Measurements from ENCODE around the gene SLC12A5.

SLC12A5 gene

DNA sequence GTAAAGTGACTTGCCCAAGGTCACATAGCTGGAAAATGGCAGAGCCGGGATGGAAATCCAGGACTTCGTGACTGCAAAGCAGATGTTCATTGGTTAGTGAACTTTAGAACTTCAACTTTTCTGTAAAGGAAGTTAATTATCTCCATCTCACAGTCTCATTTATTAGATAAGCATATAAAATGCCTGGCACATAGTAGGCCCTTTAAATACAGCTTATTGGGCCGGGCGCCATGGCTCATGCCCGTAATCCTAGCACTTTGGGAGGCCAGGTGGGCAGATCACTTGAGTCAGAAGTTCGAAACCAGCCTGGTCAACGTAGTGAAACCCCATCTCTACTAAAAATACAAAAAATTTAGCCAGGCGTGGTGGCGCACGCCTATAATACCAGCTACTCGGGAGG, 22.1 kb upstream of the SLC12A5 start:
- no peak for DNase-seq

DNA sequence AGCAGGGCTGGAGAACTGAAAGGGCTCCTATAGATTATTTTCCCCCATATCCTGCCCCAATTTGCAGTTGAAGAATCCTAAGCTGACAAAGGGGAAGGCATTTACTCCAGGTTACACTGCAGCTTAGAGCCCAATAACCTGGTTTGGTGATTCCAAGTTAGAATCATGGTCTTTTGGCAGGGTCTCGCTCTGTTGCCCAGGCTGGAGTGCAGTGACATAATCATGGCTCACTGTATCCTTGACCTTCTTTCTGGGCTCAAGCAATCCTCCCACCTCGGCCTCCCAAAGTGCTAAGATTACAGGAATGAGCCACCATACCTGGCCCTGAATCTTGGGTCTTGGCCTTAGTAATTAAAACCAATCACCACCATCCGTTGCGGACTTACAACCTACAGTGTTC, 21.3 kb upstream of the SLC12A5 start:
- DNase-seq, result no peak

DNA sequence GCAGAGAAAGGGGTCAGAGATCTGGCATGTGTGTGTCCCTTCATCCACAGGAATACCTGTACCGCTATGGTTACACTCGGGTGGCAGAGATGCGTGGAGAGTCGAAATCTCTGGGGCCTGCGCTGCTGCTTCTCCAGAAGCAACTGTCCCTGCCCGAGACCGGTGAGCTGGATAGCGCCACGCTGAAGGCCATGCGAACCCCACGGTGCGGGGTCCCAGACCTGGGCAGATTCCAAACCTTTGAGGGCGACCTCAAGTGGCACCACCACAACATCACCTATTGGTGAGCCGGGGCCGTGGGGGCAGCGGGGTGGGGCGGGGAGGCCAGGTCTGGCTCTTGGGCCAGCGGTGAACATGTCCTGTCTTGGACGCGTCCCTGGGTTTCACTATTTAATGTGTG, 19.2 kb upstream of the SLC12A5 start:
- DNase-seq, result no peak

DNA sequence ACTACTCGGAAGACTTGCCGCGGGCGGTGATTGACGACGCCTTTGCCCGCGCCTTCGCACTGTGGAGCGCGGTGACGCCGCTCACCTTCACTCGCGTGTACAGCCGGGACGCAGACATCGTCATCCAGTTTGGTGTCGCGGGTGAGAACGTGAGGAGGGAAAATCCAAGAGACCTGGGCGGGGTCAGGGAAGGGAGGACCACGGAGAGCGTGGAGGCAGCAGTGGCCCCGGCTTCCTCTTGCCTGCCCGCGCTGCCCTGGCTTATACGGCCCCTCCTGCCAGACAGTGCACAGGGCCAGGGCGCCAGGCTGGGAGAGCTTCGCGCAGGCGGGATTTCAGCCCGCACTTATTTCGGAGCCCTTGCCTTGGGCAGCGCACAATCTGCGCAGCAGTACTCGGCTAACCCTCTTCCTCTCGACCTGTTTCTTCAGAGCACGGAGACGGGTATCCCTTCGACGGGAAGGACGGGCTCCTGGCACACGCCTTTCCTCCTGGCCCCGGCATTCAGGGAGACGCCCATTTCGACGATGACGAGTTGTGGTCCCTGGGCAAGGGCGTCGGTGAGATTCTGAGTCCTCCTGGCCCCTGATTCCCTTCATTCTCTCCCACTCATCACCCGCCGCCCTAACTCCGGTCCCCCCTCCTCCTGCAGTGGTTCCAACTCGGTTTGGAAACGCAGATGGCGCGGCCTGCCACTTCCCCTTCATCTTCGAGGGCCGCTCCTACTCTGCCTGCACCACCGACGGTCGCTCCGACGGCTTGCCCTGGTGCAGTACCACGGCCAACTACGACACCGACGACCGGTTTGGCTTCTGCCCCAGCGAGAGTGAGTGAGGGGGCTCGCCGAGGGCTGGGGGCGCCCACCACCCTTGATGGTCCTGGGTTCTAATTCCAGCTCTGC, 18.3 kb upstream of the SLC12A5 start:
- no peak for DNase-seq

DNA sequence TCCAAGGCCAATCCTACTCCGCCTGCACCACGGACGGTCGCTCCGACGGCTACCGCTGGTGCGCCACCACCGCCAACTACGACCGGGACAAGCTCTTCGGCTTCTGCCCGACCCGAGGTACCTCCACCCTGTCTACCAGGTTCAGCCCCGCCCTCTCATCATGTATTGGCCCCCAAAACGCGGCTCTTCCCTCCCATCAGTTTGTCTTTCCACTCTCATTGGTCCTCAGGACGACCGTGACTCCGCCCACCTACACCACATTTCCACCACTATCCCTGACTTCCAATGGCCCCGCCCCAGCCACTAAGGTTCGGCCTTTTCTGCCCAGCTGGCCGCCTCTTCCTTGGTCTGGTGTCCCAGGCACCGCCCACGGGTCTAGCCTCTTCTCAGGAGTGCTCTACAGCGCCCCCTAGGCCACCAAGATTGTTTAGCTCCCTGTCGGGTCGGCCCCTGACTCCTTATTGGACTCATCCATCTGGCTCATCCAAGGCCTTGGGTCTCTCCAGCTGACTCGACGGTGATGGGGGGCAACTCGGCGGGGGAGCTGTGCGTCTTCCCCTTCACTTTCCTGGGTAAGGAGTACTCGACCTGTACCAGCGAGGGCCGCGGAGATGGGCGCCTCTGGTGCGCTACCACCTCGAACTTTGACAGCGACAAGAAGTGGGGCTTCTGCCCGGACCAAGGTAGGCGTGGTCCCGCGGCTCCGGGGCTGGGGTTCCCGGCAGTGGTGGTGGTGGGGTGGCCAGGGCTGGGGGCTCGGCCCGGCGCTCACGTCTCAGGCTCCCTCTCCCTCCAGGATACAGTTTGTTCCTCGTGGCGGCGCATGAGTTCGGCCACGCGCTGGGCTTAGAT, 17.2 kb upstream of the SLC12A5 start:
- peak in 1 of 2 experiments; percentile 52 for DNase-seq

DNA sequence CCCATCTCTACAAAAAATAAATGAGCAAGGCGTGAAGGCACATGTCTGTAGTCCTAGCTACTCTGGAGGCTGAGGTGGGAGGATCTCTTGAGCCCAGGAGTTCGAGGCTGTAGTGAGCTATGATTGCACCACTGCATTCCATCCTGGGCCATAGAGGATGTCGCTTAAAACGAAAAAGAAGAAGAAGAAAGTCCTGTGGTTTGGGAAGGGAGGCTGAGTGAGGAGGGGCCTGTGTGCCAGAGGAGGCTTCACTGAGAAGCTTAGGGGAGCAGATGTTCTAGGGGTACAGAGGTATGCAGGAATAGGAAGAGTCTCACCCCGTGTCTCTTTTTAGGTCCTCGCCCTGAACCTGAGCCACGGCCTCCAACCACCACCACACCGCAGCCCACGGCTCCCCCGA, 16.1 kb upstream of the SLC12A5 start:
- no peak for DNase-seq

DNA sequence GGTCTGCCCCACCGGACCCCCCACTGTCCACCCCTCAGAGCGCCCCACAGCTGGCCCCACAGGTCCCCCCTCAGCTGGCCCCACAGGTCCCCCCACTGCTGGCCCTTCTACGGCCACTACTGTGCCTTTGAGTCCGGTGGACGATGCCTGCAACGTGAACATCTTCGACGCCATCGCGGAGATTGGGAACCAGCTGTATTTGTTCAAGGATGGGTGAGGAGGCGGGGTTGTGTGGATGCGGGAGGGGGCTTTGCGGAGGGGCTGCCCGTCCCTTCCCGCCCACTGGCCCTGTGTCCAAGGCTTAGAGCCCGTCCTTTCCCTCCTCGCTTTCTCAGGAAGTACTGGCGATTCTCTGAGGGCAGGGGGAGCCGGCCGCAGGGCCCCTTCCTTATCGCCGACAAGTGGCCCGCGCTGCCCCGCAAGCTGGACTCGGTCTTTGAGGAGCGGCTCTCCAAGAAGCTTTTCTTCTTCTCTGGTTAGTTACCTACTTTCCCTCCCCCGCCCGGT, 15.6 kb upstream of the SLC12A5 start:
- DNase-seq, result no peak

DNA sequence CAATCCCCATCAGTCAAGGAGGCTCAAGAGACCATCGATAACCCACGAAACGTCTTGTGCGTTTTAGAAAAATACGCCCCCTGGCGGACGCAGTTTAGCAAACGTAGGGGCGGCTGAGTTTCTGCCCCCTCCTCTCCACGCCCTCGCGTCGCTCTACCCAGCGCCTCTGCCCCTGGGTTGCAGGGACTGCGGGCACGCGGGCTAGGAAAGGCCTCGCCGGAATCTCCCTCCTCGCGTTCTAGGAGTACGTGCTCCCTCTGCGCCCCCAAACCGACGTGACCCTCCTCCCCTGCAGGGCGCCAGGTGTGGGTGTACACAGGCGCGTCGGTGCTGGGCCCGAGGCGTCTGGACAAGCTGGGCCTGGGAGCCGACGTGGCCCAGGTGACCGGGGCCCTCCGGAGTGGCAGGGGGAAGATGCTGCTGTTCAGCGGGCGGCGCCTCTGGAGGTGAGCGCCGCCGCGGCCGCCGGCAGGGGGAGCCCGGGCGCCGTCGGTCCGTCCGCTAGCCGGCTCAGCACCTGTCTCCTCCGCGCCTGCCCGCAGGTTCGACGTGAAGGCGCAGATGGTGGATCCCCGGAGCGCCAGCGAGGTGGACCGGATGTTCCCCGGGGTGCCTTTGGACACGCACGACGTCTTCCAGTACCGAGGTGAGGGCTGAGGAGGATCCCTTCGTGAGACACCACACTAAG, 15.0 kb upstream of the SLC12A5 start:
- DNase-seq, result peak; percentile 22 to 56

DNA sequence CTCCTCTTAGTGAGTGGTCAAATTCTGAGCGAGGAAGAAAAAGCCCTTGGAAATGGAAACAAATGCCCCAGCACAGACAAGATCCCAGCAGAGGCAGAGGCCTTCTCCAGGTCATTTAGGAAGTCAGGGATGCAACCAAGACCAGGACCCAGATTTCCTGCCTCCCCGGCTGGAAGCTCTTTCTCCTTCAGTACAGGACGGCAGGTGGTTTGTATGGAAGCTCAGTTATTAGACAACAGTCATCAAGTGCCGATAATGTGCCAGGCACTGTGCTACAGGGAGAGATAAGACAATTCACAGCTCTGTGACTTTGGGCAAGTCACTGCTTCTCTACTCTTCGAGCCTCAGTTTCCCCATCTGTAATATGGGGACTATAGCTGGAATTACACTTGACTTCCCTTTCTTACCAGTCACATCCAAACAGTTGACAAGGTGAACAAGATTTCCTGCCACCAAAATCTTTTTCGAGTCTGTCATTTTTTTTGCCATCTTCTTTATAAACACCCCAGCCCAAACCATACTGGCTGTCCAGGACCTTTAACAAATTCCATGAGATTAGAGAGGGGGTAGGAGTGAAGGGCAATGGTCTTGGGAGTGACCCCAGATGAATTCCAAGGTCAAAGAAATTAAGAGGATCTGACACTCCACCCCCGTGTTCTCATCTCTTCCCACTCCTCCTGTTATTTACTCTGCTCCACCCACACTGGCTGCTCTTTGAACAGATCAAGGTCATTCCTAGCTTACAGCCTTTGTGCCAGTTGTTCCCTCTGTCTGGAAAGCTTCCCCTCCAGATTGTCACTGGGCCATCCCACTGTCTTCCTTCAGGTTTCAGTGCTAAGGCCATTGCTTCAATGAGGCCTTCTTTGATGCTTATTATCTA, 14.3 kb upstream of the SLC12A5 start:
- DNase-seq, result no peak

DNA sequence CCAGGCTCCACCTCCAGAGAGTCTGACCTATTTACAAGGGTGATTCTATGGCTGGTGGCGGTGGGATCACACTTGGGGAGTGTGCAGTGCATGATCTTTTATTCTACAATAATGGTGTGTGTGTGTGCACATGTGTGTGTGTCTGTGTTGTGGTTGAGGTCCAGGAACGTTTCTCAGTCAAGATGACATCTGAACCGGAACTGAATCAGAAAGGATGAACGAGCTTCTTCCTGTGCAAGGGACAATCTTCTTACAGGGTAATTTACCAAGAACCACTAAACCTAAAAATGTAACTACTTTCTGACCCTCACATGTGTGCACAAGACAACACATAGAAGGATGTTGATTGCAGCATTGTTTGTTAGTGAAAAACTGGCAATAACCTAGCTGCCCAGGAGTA, 11.7 kb upstream of the SLC12A5 start:
- DNase-seq, result no peak

DNA sequence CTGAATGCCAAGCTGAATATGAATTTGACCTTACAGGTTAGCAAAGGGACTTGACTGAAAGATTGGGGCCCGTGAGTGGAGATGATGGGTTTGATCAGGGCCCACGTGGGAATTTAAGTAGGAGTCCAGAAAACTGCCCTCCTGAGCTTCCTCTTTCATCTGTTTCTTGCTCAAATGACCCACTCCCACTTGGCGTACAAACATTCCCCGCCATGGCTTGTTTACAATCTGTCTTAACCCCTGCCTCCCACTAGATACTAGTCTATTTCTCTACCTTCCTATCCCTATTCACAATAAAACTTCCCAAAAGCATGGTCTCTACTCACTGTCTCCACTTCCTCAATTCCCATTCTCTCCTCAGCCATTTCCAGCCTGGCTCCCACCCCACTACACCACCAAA, 10.9 kb upstream of the SLC12A5 start:
- no peak for DNase-seq

DNA sequence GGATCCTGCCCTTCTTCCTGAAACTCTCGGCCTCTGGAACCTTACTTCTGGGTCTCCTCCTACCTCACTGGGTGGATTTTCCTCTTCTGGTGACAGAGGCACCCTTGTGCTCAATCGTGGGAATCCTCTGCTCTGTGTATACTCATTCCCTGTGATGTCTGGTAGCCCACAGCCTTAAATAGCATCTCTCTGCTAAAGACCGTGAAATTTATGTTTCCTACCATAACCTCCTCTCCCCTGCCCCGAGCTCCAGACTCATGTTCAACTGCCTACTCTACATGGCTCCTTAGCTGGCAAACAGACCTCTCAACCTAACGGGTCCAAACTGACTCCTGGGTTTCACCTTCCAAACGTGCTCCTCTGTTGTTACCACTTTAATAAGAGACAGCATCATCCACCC, 10.4 kb upstream of the SLC12A5 start:
- DNase-seq, result no peak

DNA sequence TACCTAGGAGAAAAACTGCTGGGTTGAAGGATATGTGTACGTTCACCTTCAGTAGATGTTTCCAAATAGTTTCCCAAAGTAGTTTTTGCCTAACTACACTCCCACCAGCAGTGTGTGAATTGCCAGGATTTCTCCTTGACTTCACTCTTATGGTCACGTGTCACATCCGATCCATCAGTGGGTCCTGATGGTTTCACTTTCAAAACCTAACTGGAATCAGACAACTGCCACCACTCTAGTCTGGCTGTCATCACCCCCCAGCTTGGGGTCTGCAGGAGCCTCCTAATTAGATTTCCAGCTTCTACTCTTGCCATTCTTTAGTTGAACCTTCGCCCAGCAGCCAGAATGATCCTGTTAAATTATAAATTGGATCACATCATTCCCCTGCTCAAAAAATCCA, 8.5 kb upstream of the SLC12A5 start:
- DNase-seq, result no peak

DNA sequence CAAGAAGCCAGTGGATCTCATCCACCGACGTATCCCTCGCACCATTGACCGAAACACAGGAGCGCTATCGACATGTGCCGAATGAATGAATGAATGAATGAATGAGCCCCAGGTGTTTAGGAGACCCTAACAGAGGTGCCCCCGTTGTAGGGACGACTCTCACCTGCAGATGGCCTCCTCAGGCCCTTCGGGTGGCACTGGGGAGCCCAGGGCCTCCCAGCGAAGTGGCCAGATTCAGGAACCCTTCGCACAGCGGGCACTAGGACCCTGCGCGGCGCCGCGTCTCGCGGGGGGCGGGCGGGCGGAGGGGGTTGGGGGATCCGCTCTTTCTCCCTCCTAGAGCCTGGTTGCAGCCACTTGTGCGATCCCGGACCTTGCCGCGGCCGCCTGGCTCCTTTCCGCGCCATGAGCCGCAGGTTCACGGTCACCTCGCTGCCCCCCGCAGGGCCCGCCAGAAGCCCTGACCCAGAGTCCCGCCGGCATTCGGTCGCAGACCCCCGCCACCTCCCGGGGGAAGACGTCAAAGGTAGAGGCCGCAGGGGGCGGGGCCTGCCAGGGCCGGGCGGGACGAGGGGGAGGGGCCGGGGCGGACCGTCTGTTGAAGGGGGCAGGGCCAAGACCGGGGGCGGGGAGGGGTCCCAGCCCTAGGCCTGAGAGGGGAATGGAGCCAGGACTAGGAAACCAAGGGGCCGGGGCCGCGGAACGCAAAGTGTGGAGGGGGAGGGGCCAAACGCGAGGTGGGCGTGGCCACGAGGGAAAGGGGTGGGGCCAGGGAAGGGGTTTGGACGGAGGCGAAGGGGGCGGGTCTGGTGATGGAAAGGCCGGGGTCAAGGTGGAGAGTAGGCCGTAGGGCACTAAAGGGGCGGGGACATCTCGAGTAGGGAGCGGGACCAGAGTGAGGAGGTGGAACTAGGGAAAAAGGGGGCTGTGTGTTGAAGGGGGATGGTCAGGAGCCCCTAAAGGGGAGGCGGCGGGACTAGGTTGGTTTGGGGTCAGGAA, 7.4 kb upstream of the SLC12A5 start:
- peak; percentile 71 to 89 for DNase-seq

DNA sequence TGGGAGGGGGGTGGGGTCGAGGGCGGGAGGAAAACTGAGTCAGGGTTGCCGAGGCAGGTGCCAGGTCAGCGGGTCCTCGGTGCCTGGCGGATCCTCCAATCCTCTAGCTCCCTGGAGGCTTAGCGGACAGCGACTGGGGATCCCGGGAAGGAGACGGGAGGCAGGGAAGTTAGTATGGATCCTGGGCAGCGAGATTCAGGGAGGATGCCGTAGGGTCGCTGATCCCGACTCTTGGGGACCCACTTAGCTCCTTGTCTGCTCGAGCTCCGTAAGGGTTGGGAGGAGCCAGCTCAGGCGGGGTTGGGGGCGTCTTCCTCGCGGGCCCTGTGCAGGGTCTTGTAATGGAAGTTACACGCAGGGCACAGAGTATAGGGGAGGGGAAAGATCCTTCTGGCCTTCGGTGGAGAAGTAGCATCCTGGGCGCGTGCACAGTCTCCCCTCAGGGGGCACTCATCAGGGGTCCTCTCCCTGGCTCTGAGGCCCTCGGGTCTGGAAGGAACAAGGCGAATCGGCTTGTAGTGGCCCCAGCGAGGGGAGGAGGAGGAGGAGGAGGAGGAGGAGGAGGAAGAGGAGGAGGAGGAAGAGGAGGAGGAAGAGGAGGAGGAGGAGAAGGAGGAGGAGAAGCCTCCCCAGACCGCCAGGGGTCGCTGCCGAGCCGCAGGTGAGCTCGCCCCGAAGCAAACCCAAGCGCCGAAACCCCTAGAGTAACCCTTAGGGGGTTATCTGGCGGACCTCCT, 6.4 kb upstream of the SLC12A5 start:
- peak; percentile 26 to 71 for DNase-seq

DNA sequence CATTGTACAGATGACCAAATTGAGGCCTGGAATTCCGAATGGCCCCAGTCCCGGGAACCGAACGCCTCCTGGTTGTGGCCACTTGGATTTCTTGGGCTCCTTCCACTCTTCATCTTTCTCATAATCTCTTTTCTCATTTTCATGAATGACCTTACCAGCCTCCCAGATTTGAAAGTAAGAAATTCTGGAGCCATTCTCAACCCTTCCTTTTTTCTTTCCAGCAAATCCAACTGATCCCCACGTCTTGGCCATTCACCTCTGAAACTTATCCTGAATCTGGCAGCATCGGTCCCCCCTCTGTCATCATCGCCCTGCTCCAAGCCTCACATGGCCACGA, 5.9 kb upstream of the SLC12A5 start:
- no peak for DNase-seq

DNA sequence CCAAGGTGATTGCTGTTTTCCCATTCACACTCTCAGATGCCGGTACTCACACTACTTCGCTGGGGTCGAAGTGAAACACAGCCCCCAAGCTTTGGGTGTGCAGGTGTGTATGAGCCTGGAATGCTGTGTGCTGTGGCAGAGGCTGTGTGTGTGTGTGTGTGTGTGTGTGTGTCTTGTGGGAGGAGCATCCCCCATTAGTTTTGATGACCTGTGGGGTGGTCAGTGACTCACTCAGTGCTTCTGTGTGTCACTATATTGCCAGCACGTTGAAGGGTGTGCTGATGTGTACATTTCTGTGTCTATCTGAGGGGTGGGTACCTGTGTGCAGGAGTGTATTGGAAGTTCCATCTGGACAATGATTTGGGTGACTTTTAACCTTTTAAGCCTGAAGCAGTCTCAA, 5.0 kb upstream of the SLC12A5 start:
- DNase-seq, result no peak

DNA sequence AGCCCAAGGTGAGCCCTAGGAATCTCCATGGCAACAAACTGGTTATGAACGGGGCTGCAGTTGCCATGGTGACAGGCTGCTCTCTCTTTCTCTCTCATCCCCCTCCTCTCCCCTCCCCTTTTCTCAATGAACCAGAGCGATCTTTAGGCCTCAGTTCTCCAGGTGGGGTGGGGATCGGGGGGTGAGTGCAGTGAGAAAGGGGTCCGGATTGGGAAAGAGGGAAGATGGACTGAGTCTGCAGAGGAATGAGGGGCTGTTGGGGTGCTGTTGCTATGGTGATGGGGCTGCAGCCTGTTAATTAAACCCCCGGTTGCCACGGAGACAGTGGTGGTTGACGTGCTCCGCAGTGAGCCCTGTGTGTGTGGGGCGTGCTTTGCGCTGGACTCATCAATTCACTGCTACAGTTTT, 3.6 kb upstream of the SLC12A5 start:
- DNase-seq, result no peak

DNA sequence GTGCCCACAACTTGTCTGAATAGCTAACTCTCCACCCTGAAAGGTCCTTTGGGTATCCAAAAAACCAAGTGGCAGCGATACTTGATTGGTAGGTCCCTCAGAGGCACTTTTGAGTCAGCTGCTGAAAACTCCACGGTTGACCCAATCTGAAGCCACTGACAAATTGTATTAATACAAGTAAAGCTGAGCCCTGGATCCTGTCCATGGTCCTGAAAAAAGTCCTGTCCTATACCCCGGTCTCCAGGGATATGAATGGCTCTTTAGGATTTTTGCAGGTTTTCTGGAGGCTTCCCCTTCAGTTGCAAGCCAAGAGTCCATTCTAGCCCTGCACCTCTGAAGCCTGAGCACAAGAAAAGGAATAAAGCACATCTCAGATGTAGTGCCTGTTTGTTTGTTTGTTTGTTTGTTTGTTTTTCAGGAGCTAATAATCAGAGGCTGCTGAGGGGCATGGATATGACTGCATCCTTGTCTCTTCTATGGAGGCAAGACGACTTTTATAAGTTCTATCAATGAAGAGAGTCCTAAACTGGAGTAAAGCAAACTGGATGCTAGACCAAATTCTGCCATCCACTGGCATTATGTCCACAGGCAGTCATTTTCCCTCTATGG, 1.7 kb upstream of the SLC12A5 start:
- no peak for DNase-seq

DNA sequence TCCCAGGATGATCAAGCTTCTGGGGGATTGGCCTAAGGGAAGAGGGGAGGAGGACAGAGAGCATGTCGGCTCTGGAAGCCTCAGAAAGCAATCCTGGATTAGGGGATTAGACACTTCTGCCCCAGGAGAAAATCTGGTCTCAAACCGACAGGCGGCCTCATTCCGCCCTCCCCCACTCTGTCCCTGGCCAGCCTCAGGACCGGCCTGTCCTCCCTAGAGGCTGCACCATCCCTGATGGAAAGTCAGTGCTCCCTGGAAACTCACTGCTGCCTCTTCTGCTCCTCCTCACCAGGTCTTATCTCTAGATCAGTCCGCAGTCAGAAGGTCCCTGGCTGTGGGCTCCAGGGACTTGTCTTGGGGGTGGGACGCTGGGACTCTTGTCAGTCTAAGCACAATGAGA, 905 bp upstream of the SLC12A5 start:
- no peak for DNase-seq

Measured in NCI-H446 (cell line).